K562 (cell line): ENCODE results near the gene TMEM164. TPM values are rescaled to one million over a fixed set of nuclear protein-coding genes. Genes with fewer than 3 reads are reported as not detected.

Source experiments
- ASH1L ChIP-seq: fragments of 450-650 bp; IDR thresholded peaks from 2 replicates; pipeline ENCODE4 v1.6.1; 2018; ENCODE audit warnings: borderline replicate concordance, mild to moderate bottlenecking, low read depth; ENCODE audit not compliant: partially characterized antibody
- CREM ChIP-seq: IDR thresholded peaks from 2 replicates; pipeline ENCODE4 v1.6.1; 2014; ENCODE audit warnings: antibody characterized with exemption, low read depth
- ESRRA ChIP-seq: fragments of 450-650 bp; IDR thresholded peaks from 2 replicates; pipeline ENCODE4 v1.6.1; 2014; ENCODE audit warnings: low read depth, mild to moderate bottlenecking, moderate library complexity, borderline replicate concordance
- GMEB1 ChIP-seq: fragments of 250-450 bp; sonication (Bioruptor Pico); IDR thresholded peaks from 2 replicates; pipeline ENCODE4 v1.4.0; 2020; ENCODE audit warnings: mild to moderate bottlenecking
- MYC ChIP-seq, 2 experiments: fragments of 250-450 bp in 1 of 2; sonication (Bioruptor Pico) in 1 of 2; IDR thresholded peaks; 2 replicates each; pipeline versions ENCODE4 v1.5.1 to v1.6.1; 2012 to 2021; ENCODE audit warnings: low read depth in 2 of 2, borderline replicate concordance in 1 of 2, improper control_type of control experiment in 1 of 2, low read length in 1 of 2, mild to moderate bottlenecking in 1 of 2, moderate library complexity in 1 of 2
- NEUROD1 ChIP-seq: fragments of 150-350 bp; IDR thresholded peaks from 2 replicates; pipeline ENCODE4 v1.6.1; 2014; ENCODE audit warnings: borderline replicate concordance, low read length, low read depth; ENCODE audit not compliant: partially characterized antibody
- NFIX ChIP-seq: fragments of 250-450 bp; sonication (Bioruptor Pico); IDR thresholded peaks from 2 replicates; pipeline ENCODE4 v1.4.0; 2020; ENCODE audit warnings: low read depth, mild to moderate bottlenecking, moderate library complexity
- PBX2 ChIP-seq, 2 experiments: IDR thresholded peaks in 1 of 2; conservative IDR thresholded peaks in 1 of 2; 2 replicates each; pipeline ENCODE4 v1.6.1; 2016; ENCODE audit warnings: low read depth in 2 of 2, mild to moderate bottlenecking in 1 of 2, missing compliant biosample characterization in 1 of 2, missing genetic modification characterization in 1 of 2, moderate library complexity in 1 of 2
- SIX5 ChIP-seq, 2 experiments: IDR thresholded peaks; 2 replicates each; pipeline ENCODE4 v1.6.1; 2011; ENCODE audit warnings: low read length in 2 of 2, borderline replicate concordance in 1 of 2, low read depth in 1 of 2, mild to moderate bottlenecking in 1 of 2, moderate library complexity in 1 of 2; ENCODE audit not compliant: insufficient read depth in 1 of 2
- SMAD4 ChIP-seq: fragments of 250-450 bp; sonication (Bioruptor Pico); conservative IDR thresholded peaks from 2 replicates; pipeline ENCODE4 v1.8.0; 2021; ENCODE audit warnings: inconsistent platforms, mild to moderate bottlenecking, moderate library complexity
- SNIP1 ChIP-seq: fragments of 450-650 bp; IDR thresholded peaks from 2 replicates; pipeline ENCODE4 v1.7.1; 2017; ENCODE audit warnings: low read depth, mild to moderate bottlenecking
- SP1 ChIP-seq: sonication (generic); formaldehyde crosslinking; IDR thresholded peaks from 2 replicates; pipeline ENCODE4 v1.8.1; 2022; ENCODE audit warnings: mild to moderate bottlenecking, missing genetic modification reagents
- TRIM25 ChIP-seq: fragments of 450-650 bp; IDR thresholded peaks from 2 replicates; pipeline ENCODE4 v1.7.0; 2016; ENCODE audit warnings: borderline replicate concordance
- ZBTB26 ChIP-seq: fragments of 450-650 bp; formaldehyde crosslinking; IDR thresholded peaks from 2 replicates; pipeline ENCODE4 v1.4.0; 2022; ENCODE audit warnings: missing genetic modification characterization
- ZNF175 ChIP-seq: fragments of 200-800 bp; sonication (Bioruptor generic); IDR thresholded peaks from 2 replicates; pipeline ENCODE4 v1.6.1; 2016; ENCODE audit warnings: low read depth, mild to moderate bottlenecking, missing genetic modification characterization, missing compliant biosample characterization
- ZNF263 ChIP-seq: sonication (generic); formaldehyde crosslinking; IDR thresholded peaks from 2 replicates; pipeline ENCODE4 v1.8.0; 2022; ENCODE audit warnings: mild to moderate bottlenecking, missing genetic modification reagents, borderline replicate concordance
- ZNF436 ChIP-seq: fragments of 250-450, 450-650 bp; sonication (Bioruptor Pico); formaldehyde crosslinking; IDR thresholded peaks from 2 replicates; pipeline ENCODE4 v1.7.0; 2020; ENCODE audit warnings: mild to moderate bottlenecking
- polyA plus RNA-seq, 8 experiments: library from polyadenylated mRNA; depleted of rRNA in 4 of 8; stranded (reverse) in 5 of 8; unstranded in 3 of 8; fragments of >200 nt; fragmentation: Nextera tagmentation in 2 of 8; fragmentation: Illumina TruSeq in 1 of 8; extraction: Ambion mirVana in 2 of 8; extraction: Trizol in 1 of 8; gene quantifications; 2 replicates each; pipeline versions ENCODE4 v1.2.1 to v1.2.3, GENCODE V29; 2011 to 2014; ENCODE audit warnings: inconsistent platforms in 1 of 8, missing spikeins in 1 of 8
- total RNA-seq, 7 experiments: library from RNA; depleted of rRNA in 6 of 7; stranded (reverse); fragments of >200 nt in 6 of 7; fragmentation: Illumina TruSeq in 2 of 7; extraction: Trizol in 2 of 7; gene quantifications; 2 replicates each; pipeline versions ENCODE4 v1.2.1 to v1.2.3, GENCODE V29; 2011 to 2021; ENCODE audit warnings: low replicate concordance in 1 of 7

Gene TMEM164
- total and polyA plus RNA-seq, 9 of the 15 experiments (the other 6 are each of a cell fraction or from before 2014, with no cell fraction given): 2.4 to 57.3 (median 23.1) TPM

GRCh38 chrX:110178179-110178865 is 175.4 kb downstream of the TMEM164 start (continued):
- TF ChIP-seq SIX5 (IDR thresholded peaks at IDR 0.05; ENCODE audit: borderline replicate concordance in 1 of 2, insufficient read depth in 1 of 2, low read depth in 1 of 2, low read length in 2 of 2) (no peak), ZNF436 (CRISPR knock-in tag) (no peak), ZBTB26 (CRISPR knock-in tag) (no peak), NEUROD1 (peak; percentile 59), SNIP1 (no peak), SP1 (no peak), NFIX (CRISPR knock-in tag) (no peak), ASH1L (no peak), SMAD4 (CRISPR knock-in tag) (0 out of 2 replicates have a peak, but pooled peaks have one; percentile 23), PBX2 (CRISPR knock-in tag; IDR thresholded peaks at IDR 0.05; ENCODE audit: low read depth) (no peak), PBX2 (tag; conservative IDR thresholded peaks at IDR 0.05; ENCODE audit: low read depth) (no peak), GMEB1 (CRISPR knock-in tag) (no peak), CREM (peak; percentile 42; the same call in 1 of the 2 replicates), TRIM25 (no peak), ESRRA (no peak), MYC (IDR thresholded peaks at IDR 0.05; ENCODE audit: low read depth, low read length) (0 out of 2 replicates have a peak, but pooled peaks have one; percentile 30), MYC (CRISPR knock-in tag; IDR thresholded peaks at IDR 0.05; ENCODE audit: borderline replicate concordance, low read depth) (no peak), ZNF175 (CRISPR knock-in tag) (no peak), ZNF263 (CRISPR knock-in tag) (no peak)
